ENCODE data around the gene TUBB1.

Gene TUBB1

GRCh38 chr20:58984691-58985090 is 34.5 kb upstream of the TUBB1 start:
- no peak overlapping the region for H3K4me3 ChIP-seq (ENCODE audit: low read depth, low read length)
- no peak for TF ChIP-seq CTCF (IDR thresholded peaks at IDR 0.05; ENCODE audit: insufficient read depth, low read depth, low read length, missing control alignments)
- DNase-seq (ENCODE audit: low read depth), result no peak

GRCh38 chr20:58985656-58986055 is 33.6 kb upstream of the TUBB1 start:
- TF ChIP-seq CTCF (IDR thresholded peaks at IDR 0.05; ENCODE audit: insufficient read depth, low read depth, low read length, missing control alignments), result no peak
- H3K4me3 ChIP-seq (ENCODE audit: low read depth, low read length), result no peak overlapping the region
- DNase-seq (ENCODE audit: low read depth), result no peak

- no peak for TF ChIP-seq CTCF (IDR thresholded peaks at IDR 0.05; ENCODE audit: insufficient read depth, low read depth, low read length, missing control alignments)
- no peak overlapping the region for H3K4me3 ChIP-seq (ENCODE audit: low read depth, low read length)
- DNase-seq (ENCODE audit: low read depth), result no peak
These were observed 32.8 kb upstream of the TUBB1 start for GRCh38 chr20:58986286-58986967.

- no peak for DNase-seq (ENCODE audit: low read depth)
- no peak for TF ChIP-seq CTCF (IDR thresholded peaks at IDR 0.05; ENCODE audit: insufficient read depth, low read depth, low read length, missing control alignments)
- H3K4me3 ChIP-seq (ENCODE audit: low read depth, low read length), result no peak overlapping the region
These were observed 32.2 kb upstream of the TUBB1 start for GRCh38 chr20:58986968-58987517.

GRCh38 chr20:58987790-58988564 is 31.3 kb upstream of the TUBB1 start:
- H3K4me3 ChIP-seq (ENCODE audit: low read depth, low read length), result no peak overlapping the region

GRCh38 chr20:58988565-58988882 is 30.7 kb upstream of the TUBB1 start:
- no peak for DNase-seq (ENCODE audit: low read depth)
- H3K4me3 ChIP-seq (ENCODE audit: low read depth, low read length), result no peak overlapping the region

More at GRCh38 chr20:58987790-58988564, 31.3 kb upstream of the TUBB1 start:
- no peak for TF ChIP-seq CTCF (IDR thresholded peaks at IDR 0.05; ENCODE audit: insufficient read depth, low read depth, low read length, missing control alignments)
- DNase-seq (ENCODE audit: low read depth), result no peak

More at GRCh38 chr20:58988565-58988882, 30.7 kb upstream of the TUBB1 start:
- TF ChIP-seq CTCF (IDR thresholded peaks at IDR 0.05; ENCODE audit: insufficient read depth, low read depth, low read length, missing control alignments), result no peak

All from GM12865 (cell line).